ENCODE measurements around the gene HDAC4.

Gene HDAC4

DNA sequence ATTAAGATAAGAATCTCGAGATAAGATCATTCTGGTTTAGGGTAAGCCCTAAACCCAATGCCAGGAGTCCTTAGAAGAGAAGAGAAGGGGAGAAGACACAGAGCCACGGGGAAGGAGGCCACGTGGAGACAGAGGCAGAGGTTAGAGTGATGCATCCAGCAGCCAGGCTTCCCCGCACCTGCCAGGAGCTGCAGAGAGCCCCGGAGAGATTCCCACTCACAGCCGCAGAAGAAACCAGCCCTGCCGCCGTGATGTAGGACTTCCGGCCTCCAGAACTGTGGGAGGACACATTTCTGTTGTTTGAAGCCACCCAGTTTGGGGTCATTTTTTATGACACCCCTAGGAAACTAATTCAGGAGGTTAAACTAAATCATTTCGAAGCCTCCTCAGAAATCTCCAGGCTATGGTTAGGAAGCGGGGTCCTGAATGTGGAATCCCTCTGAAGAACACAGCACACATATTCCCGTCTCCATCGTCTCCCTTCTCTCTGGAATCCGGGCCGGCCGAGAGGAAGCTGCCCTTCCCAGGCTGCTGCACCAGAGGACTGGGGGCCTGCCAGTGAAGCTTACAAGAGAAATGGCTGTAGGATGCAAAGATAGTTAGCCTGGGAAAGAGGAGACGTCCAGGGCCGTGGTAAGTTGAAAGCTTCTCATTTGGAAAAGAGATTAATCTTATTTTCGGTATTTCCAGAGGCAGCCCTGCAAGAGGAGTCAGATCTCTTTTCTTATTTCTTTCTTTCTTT lies 396.4 kb downstream of the HDAC4 start:
- H3K27ac ChIP-seq (ENCODE audit: extremely low read depth, low read depth, low read length), result no peak overlapping the region
- H3K9me3 ChIP-seq (ENCODE audit: control insufficient read depth, insufficient read depth, low read depth, low read length), result no peaks in the 10 kb centered on the region
- H3K36me3 ChIP-seq (ENCODE audit: control insufficient read depth in 2 of 2, insufficient read depth in 1 of 2, low read length in 2 of 2), result no peaks in the 10 kb centered on the region
- no peak overlapping the region for H3K4me3 ChIP-seq (ENCODE audit: low read depth, low read length)
- ChIA-PET CTCF (no interaction called here), POLR2A (no interaction called here)
- TF ChIP-seq PATZ1 (tag by site-specific recombination; IDR thresholded peaks at IDR 0.05) (no peak), ZNF530 (tag by site-specific recombination; IDR thresholded peaks at IDR 0.05; ENCODE audit: low read depth) (no peak), ZNF302 (tag by site-specific recombination; IDR thresholded peaks at IDR 0.05; ENCODE audit: low read depth) (no peak), ZNF658 (tag by site-specific recombination; IDR thresholded peaks at IDR 0.05) (no peak), ZFHX2 (tag by site-specific recombination; conservative IDR thresholded peaks at IDR 0.05) (no peak), KLF9 (tag by site-specific recombination; IDR thresholded peaks at IDR 0.05; ENCODE audit: low read depth) (no peak), ZNF311 (tag by site-specific recombination; IDR thresholded peaks at IDR 0.05; ENCODE audit: borderline replicate concordance) (no peak), ZNF776 (tag by site-specific recombination; IDR thresholded peaks at IDR 0.05; ENCODE audit: borderline replicate concordance) (no peak), KLF1 (tag by site-specific recombination; IDR thresholded peaks at IDR 0.05) (no peak), SP3 (tag by site-specific recombination; IDR thresholded peaks at IDR 0.05) (no peak), ZNF510 (tag by site-specific recombination; IDR thresholded peaks at IDR 0.05; ENCODE audit: insufficient replicate concordance) (no peak), ZNF792 (tag by site-specific recombination; IDR thresholded peaks at IDR 0.05) (no peak), ZSCAN16 (tag by site-specific recombination; IDR thresholded peaks at IDR 0.05) (no peak), ZNF157 (tag by site-specific recombination; IDR thresholded peaks at IDR 0.05) (no peak)
- TF ChIP-seq, protein P1, sequence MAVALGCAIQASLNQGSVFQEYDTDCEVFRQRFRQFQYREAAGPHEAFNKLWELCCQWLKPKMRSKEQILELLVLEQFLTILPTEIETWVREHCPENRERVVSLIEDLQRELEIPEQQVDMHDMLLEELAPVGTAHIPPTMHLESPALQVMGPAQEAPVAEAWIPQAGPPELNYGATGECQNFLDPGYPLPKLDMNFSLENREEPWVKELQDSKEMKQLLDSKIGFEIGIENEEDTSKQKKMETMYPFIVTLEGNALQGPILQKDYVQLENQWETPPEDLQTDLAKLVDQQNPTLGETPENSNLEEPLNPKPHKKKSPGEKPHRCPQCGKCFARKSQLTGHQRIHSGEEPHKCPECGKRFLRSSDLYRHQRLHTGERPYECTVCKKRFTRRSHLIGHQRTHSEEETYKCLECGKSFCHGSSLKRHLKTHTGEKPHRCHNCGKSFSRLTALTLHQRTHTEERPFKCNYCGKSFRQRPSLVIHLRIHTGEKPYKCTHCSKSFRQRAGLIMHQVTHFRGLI (tag by site-specific recombination; IDR thresholded peaks at IDR 0.05), result no peak
- TF ChIP-seq, protein P2, sequence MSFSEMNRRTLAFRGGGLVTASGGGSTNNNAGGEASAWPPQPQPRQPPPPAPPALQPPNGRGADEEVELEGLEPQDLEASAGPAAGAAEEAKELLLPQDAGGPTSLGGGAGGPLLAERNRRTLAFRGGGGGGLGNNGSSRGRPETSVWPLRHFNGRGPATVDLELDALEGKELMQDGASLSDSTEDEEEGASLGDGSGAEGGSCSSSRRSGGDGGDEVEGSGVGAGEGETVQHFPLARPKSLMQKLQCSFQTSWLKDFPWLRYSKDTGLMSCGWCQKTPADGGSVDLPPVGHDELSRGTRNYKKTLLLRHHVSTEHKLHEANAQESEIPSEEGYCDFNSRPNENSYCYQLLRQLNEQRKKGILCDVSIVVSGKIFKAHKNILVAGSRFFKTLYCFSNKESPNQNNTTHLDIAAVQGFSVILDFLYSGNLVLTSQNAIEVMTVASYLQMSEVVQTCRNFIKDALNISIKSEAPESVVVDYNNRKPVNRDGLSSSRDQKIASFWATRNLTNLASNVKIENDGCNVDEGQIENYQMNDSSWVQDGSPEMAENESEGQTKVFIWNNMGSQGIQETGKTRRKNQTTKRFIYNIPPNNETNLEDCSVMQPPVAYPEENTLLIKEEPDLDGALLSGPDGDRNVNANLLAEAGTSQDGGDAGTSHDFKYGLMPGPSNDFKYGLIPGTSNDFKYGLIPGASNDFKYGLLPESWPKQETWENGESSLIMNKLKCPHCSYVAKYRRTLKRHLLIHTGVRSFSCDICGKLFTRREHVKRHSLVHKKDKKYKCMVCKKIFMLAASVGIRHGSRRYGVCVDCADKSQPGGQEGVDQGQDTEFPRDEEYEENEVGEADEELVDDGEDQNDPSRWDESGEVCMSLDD (tag by site-specific recombination; IDR thresholded peaks at IDR 0.05), result no peak
- H3K4me1 ChIP-seq (ENCODE audit: control insufficient read depth, insufficient read depth, low read length), result no peaks in the 10 kb centered on the region

GRCh38 chr2:239003624-239004273 lies 397.1 kb downstream of the HDAC4 start:
- H3K4me1 ChIP-seq (ENCODE audit: control insufficient read depth, insufficient read depth, low read length), result no peaks in the 10 kb centered on the region
- H3K27ac ChIP-seq (ENCODE audit: extremely low read depth, low read depth, low read length), result no peak overlapping the region
- no peak overlapping the region for H3K4me3 ChIP-seq (ENCODE audit: low read depth, low read length)
- ChIA-PET POLR2A (no interaction called here), CTCF (no interaction called here)
- H3K9me3 ChIP-seq (ENCODE audit: control insufficient read depth, insufficient read depth, low read depth, low read length), result no peaks in the 10 kb centered on the region
- H3K36me3 ChIP-seq (ENCODE audit: control insufficient read depth in 2 of 2, insufficient read depth in 1 of 2, low read length in 2 of 2), result no peaks in the 10 kb centered on the region
- TF ChIP-seq, protein P3, sequence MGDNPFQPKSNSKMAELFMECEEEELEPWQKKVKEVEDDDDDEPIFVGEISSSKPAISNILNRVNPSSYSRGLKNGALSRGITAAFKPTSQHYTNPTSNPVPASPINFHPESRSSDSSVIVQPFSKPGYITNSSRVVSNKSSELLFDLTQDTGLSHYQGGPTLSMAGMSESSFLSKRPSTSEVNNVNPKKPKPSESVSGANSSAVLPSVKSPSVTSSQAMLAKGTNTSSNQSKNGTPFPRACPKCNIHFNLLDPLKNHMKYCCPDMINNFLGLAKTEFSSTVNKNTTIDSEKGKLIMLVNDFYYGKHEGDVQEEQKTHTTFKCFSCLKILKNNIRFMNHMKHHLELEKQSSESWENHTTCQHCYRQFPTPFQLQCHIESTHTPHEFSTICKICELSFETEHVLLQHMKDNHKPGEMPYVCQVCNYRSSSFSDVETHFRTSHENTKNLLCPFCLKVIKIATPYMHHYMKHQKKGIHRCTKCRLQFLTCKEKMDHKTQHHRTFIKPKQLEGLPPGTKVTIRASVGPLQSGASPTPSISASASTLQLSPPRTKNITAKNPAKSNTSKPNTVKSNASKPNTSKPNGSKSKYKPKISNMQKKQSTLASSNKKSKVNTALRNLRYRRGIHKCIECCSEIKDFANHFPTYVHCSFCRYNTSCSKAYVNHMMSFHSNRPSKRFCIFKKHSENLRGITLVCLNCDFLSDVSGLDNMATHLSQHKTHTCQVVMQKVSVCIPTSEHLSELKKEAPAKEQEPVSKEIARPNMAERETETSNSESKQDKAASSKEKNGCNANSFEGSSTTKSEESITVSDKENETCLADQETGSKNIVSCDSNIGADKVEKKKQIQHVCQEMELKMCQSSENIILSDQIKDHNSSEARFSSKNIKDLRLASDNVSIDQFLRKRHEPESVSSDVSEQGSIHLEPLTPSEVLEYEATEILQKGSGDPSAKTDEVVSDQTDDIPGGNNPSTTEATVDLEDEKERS (tag by site-specific recombination; IDR thresholded peaks at IDR 0.05), result no peak
- TF ChIP-seq ZNF529 (tag by site-specific recombination; IDR thresholded peaks at IDR 0.05; ENCODE audit: insufficient replicate concordance), result no peak
- TF ChIP-seq ZNF26 (tag by site-specific recombination; IDR thresholded peaks at IDR 0.05), result no peak
- TF ChIP-seq SP2 (tag by site-specific recombination; IDR thresholded peaks at IDR 0.05), result no peak
- TF ChIP-seq PRDM1 (tag by site-specific recombination; IDR thresholded peaks at IDR 0.05), result no peak
- no peak for TF ChIP-seq ZNF132 (tag by site-specific recombination; IDR thresholded peaks at IDR 0.05; ENCODE audit: borderline replicate concordance)
- TF ChIP-seq ZNF76 (tag by site-specific recombination; IDR thresholded peaks at IDR 0.05; ENCODE audit: borderline replicate concordance, low read depth), result no peak
